Measurements from ENCODE around the gene THEMIS2. TPM values are rescaled to one million over a fixed set of nuclear protein-coding genes. Genes with fewer than 3 reads are reported as not detected.

The THEMIS2 gene
- total and polyA plus RNA-seq, 2 of the 8 experiments (the other 6 are each of a cell fraction or from before 2014, with no cell fraction given): 12.4 to 28.0 TPM

GRCh38 chr1:27876341-27877114, 4.2 kb downstream of the THEMIS2 start:
- no peaks in the 10 kb centered on the region; a peak in 1 of 8 replicates for H3K36me3 ChIP-seq (ENCODE audit: control insufficient read depth in 2 of 4, insufficient read depth in 4 of 4, low read length in 3 of 4)
- H4K8ac ChIP-seq (ENCODE audit: extremely low read depth, insufficient read depth, low read length): no peak overlapping the region
- H3K4me1 ChIP-seq (replicated peaks in 1 of 4; ENCODE audit: control insufficient read depth in 3 of 4, insufficient read depth in 4 of 4, low read length in 3 of 4): peaks cover 0 to 11% (median 5%) of the 10 kb centered on the region in 4 experiments; a peak in 6 of 7 replicates
- no peak overlapping the region for H3K18ac ChIP-seq (ENCODE audit: extremely low read depth, low read length)
- H3K23me2 ChIP-seq (ENCODE audit: low read depth, low read length): peaks cover 9% of the 10 kb centered on the region; the same call in 1 of the 2 replicates
- POLR2A ChIA-PET (ENCODE audit: partially characterized antibody): interaction anchor here (0.7 to 1.7 kb wide), 5 partner anchors 9 to 31 kb away, joined by 3 to 6 read pairs (median 5); no protein-coding TSS in a partner anchor
- no peak overlapping the region for H2AK5ac ChIP-seq (ENCODE audit: low read depth, low read length)
- no peak overlapping the region for H3K4ac ChIP-seq (replicated peaks; ENCODE audit: insufficient read length, low read depth, low read length)
- no peak overlapping the region for H3K56ac ChIP-seq (replicated peaks; ENCODE audit: insufficient read length, low read depth, low read length)
- FAIRE-seq: no peak
- H3K27ac ChIP-seq (ENCODE audit: low read depth, low read length): no peak overlapping the region
- CTCF ChIA-PET (ENCODE audit: partially characterized antibody): interaction anchor here (0.7 to 2.8 kb wide), 4 partner anchors 10 to 68 kb away, joined by 3 to 9 read pairs (median 6); no protein-coding TSS in a partner anchor
- H2BK5ac ChIP-seq (ENCODE audit: low read depth, low read length): no peak overlapping the region
- H4K91ac ChIP-seq (replicated peaks; ENCODE audit: insufficient read length, low read length): no peak overlapping the region
- H3K9ac ChIP-seq (replicated peaks in 1 of 4; ENCODE audit: extremely low read depth in 1 of 4, low read depth in 3 of 4, low read length in 3 of 4): no peak overlapping the region
- H3K79me2 ChIP-seq (ENCODE audit: control insufficient read depth in 1 of 2, insufficient read depth in 2 of 2, low read length in 2 of 2): no peaks in the 10 kb centered on the region
- H2BK15ac ChIP-seq (ENCODE audit: low read length): no peak overlapping the region
- no peak overlapping the region for H3K4me2 ChIP-seq (ENCODE audit: insufficient read depth in 1 of 2, low read depth in 2 of 2, low read length in 2 of 2)
- no peak overlapping the region for H4K5ac ChIP-seq (ENCODE audit: insufficient read length, low read depth, low read length)
- H2BK120ac ChIP-seq (replicated peaks; ENCODE audit: low read depth, low read length): no peak overlapping the region
- H2BK12ac ChIP-seq (ENCODE audit: low read depth, low read length): no peak overlapping the region
- H3K23ac ChIP-seq (ENCODE audit: insufficient read length): no peak overlapping the region
- no peaks in the 10 kb centered on the region for H3K79me1 ChIP-seq (ENCODE audit: low read depth, low read length)
- no peak for DNase-seq (ENCODE audit: low read depth in 1 of 2, low spot score in 2 of 2)
- H4K20me1 ChIP-seq (replicated peaks in 1 of 2; ENCODE audit: control insufficient read depth in 1 of 2, insufficient read depth in 2 of 2, low read length in 2 of 2): no peaks in the 10 kb centered on the region
- 92% methylated on average over 18 of the region's 18 CpGs; no CpG with 5 or more reads in 1 of the 2 experiments for WGBS, 2 experiments (ENCODE audit: extremely low coverage in 1 of 2, insufficient coverage in 1 of 2, insufficient read length in 1 of 2, insufficient replicate concordance in 2 of 2, low coverage in 1 of 2, low lambda C conversion rate in 2 of 2, missing lambda C conversion rate in 1 of 2)
- no peak overlapping the region for H3K14ac ChIP-seq (ENCODE audit: insufficient read length)
- H3K4me3 ChIP-seq (ENCODE audit: extremely low read depth in 1 of 4, insufficient read depth in 2 of 4, low read depth in 3 of 4, low read length in 4 of 4): no peak overlapping the region
- H2AFZ ChIP-seq (ENCODE audit: low read length): no peak overlapping the region
- peaks cover 0 to 6% (median 2%) of the 10 kb centered on the region in 4 experiments; a peak in 4 of 7 replicates for H3K27me3 ChIP-seq (replicated peaks in 1 of 4; ENCODE audit: control insufficient read depth in 3 of 4, extremely low read depth in 1 of 4, insufficient read depth in 3 of 4, low read length in 3 of 4)
- no peaks in the 10 kb centered on the region for H3K9me3 ChIP-seq (ENCODE audit: insufficient read depth in 2 of 2, low read depth in 1 of 2, low read length in 1 of 2)
- no peak overlapping the region for H2BK20ac ChIP-seq (ENCODE audit: low read length)
- TF ChIP-seq TEAD4 (IDR thresholded peaks at IDR 0.05; ENCODE audit: low read depth, low read length) (no peak), EGR1 (IDR thresholded peaks at IDR 0.05; ENCODE audit: borderline replicate concordance, low read depth, low read length) (no peak)
